C4-2B (cell line): ENCODE results near the gene HERC3.

Experiments used
- CTCF ChIP-seq: fragments of 450-650 bp; conservative IDR thresholded peaks from 2 replicates; pipeline ENCODE4 v1.5.1; 2017; ENCODE audit warnings: mild to moderate bottlenecking
- ZFX ChIP-seq: fragments of 450-650 bp; IDR thresholded peaks from 2 replicates; pipeline ENCODE4 v1.6.1; 2017

- TF ChIP-seq CTCF (no peak), ZFX (no peak)
Measured at GRCh38 chr4:88745175-88745574, 152.9 kb downstream of the HERC3 start.
